ENCODE measurements around the gene RGS6.

Gene RGS6

GRCh38 chr14:72333357-72333756, 401.1 kb downstream of the RGS6 start:
- DNase-seq, result no peak

DNA sequence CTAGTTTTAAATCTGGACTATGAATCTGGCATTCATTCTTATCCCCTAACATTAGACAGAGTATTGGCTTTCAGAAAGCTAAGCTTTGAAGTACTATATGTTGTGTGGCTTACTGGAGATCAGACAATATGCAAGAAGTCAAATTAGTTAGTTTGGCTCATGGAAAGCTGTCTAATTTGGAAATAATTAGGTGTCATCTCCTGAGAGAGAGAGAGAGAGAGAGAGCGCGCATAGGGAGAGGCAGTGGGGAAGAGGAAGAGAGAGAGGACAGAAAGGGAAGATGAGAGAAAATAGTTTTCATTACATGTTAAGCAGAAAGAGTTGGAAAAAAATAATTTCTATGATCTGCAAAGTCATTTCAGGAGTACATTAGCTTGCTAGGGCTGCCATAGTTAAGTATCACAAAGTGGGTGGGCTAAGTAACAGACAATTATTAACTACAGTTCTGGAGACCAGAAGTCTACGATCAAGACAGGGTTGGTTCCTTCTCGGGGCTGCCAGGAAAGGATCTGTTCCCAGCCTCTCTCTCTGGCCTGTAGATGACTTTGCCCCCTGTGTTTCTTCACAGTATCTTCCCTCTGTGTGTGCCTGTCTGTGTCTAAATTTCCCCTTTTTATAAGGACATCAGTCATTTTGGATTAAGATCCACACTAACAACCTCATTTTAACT, 404.2 kb downstream of the RGS6 start:
- DNase-seq, result no peak

- DNase-seq, result no peak
Measured at GRCh38 chr14:72341237-72341636, 409.0 kb downstream of the RGS6 start.

- no peak for DNase-seq
Measured at GRCh38 chr14:72341686-72342085, 409.5 kb downstream of the RGS6 start.

GRCh38 chr14:72347118-72347517, 414.9 kb downstream of the RGS6 start:
- DNase-seq, result no peak

- no peak for DNase-seq
Measured at GRCh38 chr14:72350215-72350614, 418.0 kb downstream of the RGS6 start.

DNA sequence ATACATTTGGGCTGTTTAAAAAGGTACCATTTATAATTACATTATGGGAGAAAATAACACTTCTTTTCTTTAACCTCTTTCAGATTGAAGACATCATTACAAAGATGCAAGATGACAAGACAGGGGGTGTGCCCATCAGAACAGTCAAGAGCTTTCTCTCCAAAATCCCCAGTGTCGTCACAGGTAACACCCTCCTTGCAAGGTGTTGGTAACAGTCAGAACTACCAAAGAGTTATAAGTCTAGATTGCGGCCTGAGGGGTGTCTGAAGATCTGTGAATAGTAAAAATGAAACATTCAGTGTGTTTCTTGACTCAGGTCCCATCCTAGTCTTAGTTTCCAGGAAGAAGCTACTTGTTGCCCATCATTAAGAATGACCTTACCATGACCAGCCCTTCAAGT, 419.8 kb downstream of the RGS6 start:
- DNase-seq, result no peak

GRCh38 chr14:72366619-72367018, 434.4 kb downstream of the RGS6 start:
- no peak for DNase-seq

GRCh38 chr14:72369106-72369505, 436.9 kb downstream of the RGS6 start:
- DNase-seq, result no peak

DNA sequence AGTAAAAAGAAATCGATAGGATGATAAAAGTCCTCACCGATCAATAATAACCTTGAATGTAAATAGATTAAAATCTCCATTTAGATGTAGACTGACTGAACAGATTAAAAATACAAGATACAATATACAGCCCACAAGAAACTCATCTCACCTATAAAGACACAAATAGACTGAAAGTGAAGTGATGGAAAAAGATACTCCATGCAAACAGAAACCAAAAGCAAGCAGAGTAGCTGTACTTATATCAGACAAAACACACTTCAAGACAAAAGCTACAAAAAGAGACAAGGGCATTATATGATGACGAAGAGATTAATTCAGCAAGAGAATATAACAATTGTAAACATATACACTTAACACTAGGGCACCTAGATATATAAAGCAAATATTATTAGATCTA, 444.8 kb downstream of the RGS6 start:
- DNase-seq, result no peak

- DNase-seq, result no peak
Measured at GRCh38 chr14:72380456-72380855, 448.2 kb downstream of the RGS6 start.

GRCh38 chr14:72383865-72384264, 451.6 kb downstream of the RGS6 start:
- DNase-seq, result no peak

GRCh38 chr14:72387726-72388125, 455.5 kb downstream of the RGS6 start:
- DNase-seq, result no peak

- DNase-seq, result no peak
Measured at GRCh38 chr14:72389200-72389599, 457.0 kb downstream of the RGS6 start.

DNA sequence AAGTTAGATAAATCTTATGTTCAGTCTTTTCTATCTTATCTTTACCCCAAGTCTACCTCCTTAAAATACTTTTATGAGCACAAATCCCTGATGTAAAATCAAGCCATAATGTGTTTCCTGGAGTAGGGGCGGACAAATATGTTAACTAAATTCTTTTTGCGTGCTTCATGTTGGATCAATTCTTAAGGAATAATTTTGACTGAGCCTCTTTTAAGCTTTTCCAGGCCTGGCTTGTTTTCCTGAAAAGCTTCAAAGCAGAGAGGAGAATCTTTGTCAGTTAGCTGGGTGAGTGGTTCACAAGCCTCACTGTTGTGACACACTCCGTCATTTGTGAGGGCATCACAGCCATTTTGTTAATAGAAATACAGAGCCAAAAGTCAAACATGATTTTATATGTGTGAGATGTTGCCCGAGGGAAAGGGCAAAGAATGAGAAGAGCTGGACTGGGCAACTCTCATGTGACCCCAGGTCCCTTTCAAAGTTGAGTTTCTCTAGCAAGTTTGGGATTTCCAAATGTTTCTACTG, 468.9 kb downstream of the RGS6 start:
- no peak for DNase-seq

- no peak for DNase-seq
Measured at GRCh38 chr14:72401632-72402376, 469.6 kb downstream of the RGS6 start.

DNA sequence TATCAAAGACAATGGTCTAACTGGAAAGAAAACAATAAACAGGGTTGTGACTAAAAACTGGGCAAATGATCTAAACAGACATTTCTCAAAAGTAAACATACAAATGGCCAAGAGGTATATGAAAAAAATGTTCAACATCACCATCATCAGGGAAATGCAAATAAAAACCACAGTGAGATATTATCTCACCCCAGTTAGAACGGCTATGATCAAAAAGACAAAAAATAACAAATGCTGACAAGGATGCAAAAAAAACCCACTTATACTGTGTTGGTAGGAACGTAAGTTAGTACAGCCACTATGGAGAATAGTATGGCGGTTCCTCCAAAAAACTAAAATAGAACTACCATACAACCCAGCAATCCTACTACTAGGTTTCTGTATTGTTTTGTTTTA, 470.1 kb downstream of the RGS6 start:
- no peak for DNase-seq

DNA sequence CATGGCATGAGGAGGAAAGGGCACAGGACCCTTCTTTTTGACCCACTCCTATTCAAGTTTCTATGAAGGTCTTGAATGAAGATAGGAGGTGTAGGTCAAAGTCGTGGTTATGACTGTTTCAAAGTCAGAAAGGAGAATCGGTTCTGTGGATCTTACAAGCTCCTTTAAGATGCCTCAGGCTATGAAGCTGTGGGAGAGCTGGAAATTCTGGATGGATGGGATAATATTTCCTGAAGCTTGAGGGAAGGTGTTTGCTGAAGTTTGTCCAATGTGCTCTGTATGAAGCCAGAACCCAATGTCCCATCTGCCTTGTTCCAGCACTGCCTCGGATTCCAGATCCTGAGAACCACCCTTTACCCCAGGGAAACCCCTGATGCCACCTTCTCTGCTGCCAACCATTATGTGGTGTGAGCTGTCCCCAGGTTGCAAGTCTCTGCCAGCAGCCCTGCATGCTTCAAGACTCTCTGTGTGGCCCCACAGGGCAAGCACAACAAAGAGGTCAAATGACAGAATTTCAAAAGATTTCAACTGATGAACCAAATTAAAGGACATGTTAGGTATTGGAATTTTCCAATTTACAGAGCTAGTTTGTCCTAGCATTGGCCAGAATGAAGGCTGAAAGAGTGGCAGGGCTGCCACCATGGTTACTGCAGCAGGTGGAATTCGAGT, 472.0 kb downstream of the RGS6 start:
- no peak for DNase-seq

DNA sequence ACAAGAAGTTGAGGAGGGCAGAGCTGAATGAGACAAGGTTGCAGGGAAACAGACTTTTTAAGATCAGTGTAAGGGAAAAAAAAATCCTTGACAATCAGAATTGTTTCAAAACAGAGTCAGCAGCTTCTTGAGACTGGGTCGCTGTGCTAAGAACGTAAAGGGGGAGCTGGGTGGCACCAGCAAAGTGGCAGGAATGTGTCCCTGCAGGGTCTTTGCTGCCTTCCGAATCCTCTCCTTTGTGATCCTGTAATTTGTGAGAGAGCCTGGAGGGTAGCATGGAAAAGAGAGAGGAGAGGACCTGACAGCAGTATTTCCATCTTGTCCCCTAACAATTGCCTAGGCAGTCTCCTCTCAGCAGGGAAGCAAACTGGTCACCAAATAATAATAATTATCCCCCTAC, 472.8 kb downstream of the RGS6 start:
- no peak for DNase-seq

DNA sequence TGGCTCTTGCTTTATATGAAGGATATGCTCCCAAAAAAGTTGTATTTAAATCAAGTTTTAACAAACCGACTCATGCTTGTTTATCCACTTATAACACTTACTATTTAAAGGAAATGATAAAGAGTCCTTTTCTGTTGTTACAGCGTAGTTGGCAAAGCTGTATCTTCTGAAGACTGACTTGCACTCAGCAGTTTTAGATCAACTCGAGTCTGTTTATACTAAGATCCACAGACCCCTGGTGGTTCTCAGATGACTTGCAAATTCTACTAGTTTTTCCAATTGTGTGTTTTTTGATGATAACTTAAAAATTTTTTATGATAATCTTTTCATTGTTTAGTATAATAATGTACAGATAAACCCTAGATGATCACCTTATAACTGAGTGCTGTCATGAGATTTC, 475.8 kb downstream of the RGS6 start:
- DNase-seq, result no peak

DNA sequence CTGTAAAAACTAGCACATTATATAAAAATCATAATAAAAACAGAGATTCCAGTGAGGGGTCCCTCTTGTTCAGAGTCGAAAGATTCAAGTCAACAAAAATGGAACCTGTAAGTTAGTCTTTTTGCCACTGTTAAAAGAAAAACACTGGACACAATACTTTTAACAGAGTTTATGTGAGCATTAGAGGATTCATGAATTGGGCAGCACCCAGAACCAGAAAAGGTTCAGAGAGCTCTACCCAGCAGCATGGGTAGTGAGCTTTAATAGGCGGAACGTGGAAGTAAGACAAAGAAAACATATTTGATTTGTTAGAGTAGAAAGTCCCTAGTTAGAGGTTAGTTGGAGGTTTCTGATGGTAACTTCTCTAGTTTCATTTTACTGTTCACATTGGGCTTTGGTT, 476.8 kb downstream of the RGS6 start:
- DNase-seq, result no peak

- DNase-seq, result no peak
Measured at GRCh38 chr14:72416081-72416849, 484.0 kb downstream of the RGS6 start.

DNA sequence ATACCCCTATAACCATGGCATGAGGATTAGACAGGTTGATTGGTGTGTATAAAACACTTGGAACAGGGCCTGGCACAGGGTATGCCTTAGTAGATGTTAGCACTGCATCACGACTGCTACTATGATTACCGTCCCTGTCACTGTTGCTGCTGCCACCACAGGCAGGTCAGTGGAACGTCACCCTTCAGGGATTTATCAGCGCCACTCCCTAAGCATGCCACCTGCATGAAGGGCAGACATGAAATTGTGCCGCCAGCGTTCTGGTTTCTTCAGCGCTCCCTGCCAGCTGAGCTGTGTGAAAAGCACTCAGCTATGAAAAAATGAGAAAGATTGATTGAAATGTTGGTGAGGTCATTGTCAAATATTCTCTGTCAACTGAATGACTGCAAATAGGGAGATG, 484.7 kb downstream of the RGS6 start:
- DNase-seq, result no peak

Data from AML-193 (cell line).